Activated T-helper 1 cell treated with anti-CD3 and anti-CD28 coated beads, Interleukin-12 subunit alpha, Interleukin-12 subunit beta, Interleukin-2, Interleukin-4 antibody, amounts not matched to agents 30 ng/mL and 10 ng/mL and 1 ng/mL, durations not matched to agents 14 hours and 24 hours and 36 hours (primary cell): ENCODE results near the gene RIC3. TPM values are rescaled to one million over a fixed set of nuclear protein-coding genes. Genes with fewer than 3 reads are reported as not detected.

Source experiments
- DNase-seq: peaks from one replicate; pipeline ENCODE4 v3.0.0; 2021; ENCODE audit warnings: low spot score
- H3K27ac Mint-ChIP-seq: one replicate; pipeline ENCODE4 v1.8.0; 2021; ENCODE audit warnings: mild to moderate bottlenecking, mixed read lengths
- H3K27me3 Mint-ChIP-seq: one replicate; pipeline ENCODE4 v1.8.0; 2022; ENCODE audit warnings: mild to moderate bottlenecking, moderate library complexity, mixed read lengths; ENCODE audit not compliant: insufficient read depth
- H3K36me3 Mint-ChIP-seq: one replicate; pipeline ENCODE4 v1.8.0; 2021; ENCODE audit warnings: low read depth, mixed read lengths
- H3K4me1 Mint-ChIP-seq: one replicate; pipeline ENCODE4 v1.8.0; 2021; ENCODE audit warnings: low read depth, mixed read lengths
- H3K4me3 Mint-ChIP-seq: one replicate; pipeline ENCODE4 v1.8.0; 2021; ENCODE audit warnings: mild to moderate bottlenecking, moderate library complexity, mixed read lengths
- H3K9me3 Mint-ChIP-seq: one replicate; pipeline ENCODE4 v1.8.0; 2021; ENCODE audit warnings: mixed read lengths
- intact Hi-C: fragments of 100-400 bp; cut with micrococcal nuclease; formaldehyde crosslinking; loops from one replicate; pipeline ENCODE4 v1.15.1; 2024
- total RNA-seq: library from RNA; stranded (reverse); gene quantifications from 2 replicates; pipeline ENCODE4 v1.2.3, GENCODE V29; 2022

The RIC3 gene
- total RNA-seq, 1 donor from 2014 or later, result 4.7 TPM

GRCh38 chr11:8075119-8075726 is 93.6 kb downstream of the RIC3 start:
- no peak overlapping the region for H3K27ac Mint-ChIP-seq
- peaks cover 21% of the 10 kb centered on the region for H3K27me3 Mint-ChIP-seq
- DNase-seq, result no peak
- no peak overlapping the region for H3K4me3 Mint-ChIP-seq
- no peaks in the 10 kb centered on the region for H3K36me3 Mint-ChIP-seq
- intact Hi-C loops, result no loop called here
- no peaks in the 10 kb centered on the region for H3K4me1 Mint-ChIP-seq
- no peaks in the 10 kb centered on the region for H3K9me3 Mint-ChIP-seq

GRCh38 chr11:8071616-8072581 is 96.9 kb downstream of the RIC3 start:
- Mint-ChIP-seq H3K4me1 (no peaks in the 10 kb centered on the region), H3K4me3 (no peak overlapping the region), H3K36me3 (no peaks in the 10 kb centered on the region), H3K27ac (no peak overlapping the region), H3K27me3 (peaks cover 13% of the 10 kb centered on the region), H3K9me3 (no peaks in the 10 kb centered on the region)
- intact Hi-C loops, result no loop called here
- no peak for DNase-seq

- Mint-ChIP-seq H3K4me3 (no peak overlapping the region), H3K9me3 (no peaks in the 10 kb centered on the region), H3K4me1 (no peaks in the 10 kb centered on the region), H3K27me3 (peaks cover 9% of the 10 kb centered on the region), H3K36me3 (no peaks in the 10 kb centered on the region), H3K27ac (no peak overlapping the region)
- intact Hi-C loops, result no loop called here
- DNase-seq, result no peak
Observed at GRCh38 chr11:8070417-8071115, 98.3 kb downstream of the RIC3 start.

- DNase-seq, result no peak
- no peaks in the 10 kb centered on the region for H3K36me3 Mint-ChIP-seq
- H3K27ac Mint-ChIP-seq, result no peak overlapping the region
- no peaks in the 10 kb centered on the region for H3K4me1 Mint-ChIP-seq
- H3K27me3 Mint-ChIP-seq, result peaks cover 8% of the 10 kb centered on the region
- intact Hi-C loops, result no loop called here
- no peaks in the 10 kb centered on the region for H3K9me3 Mint-ChIP-seq
- H3K4me3 Mint-ChIP-seq, result no peak overlapping the region
Observed at GRCh38 chr11:8069771-8070170, 99.1 kb downstream of the RIC3 start.

GRCh38 chr11:8068605-8069221 is 100.1 kb downstream of the RIC3 start:
- no peaks in the 10 kb centered on the region for H3K9me3 Mint-ChIP-seq
- intact Hi-C loops, result no loop called here
- no peak overlapping the region for H3K27ac Mint-ChIP-seq
- H3K4me3 Mint-ChIP-seq, result no peak overlapping the region
- peaks cover 6% of the 10 kb centered on the region for H3K27me3 Mint-ChIP-seq
- H3K36me3 Mint-ChIP-seq, result no peaks in the 10 kb centered on the region
- H3K4me1 Mint-ChIP-seq, result no peaks in the 10 kb centered on the region
- DNase-seq, result no peak

- no peak overlapping the region for H3K4me3 Mint-ChIP-seq
- H3K27me3 Mint-ChIP-seq, result peaks cover 2% of the 10 kb centered on the region
- DNase-seq, result no peak
- no peak overlapping the region for H3K27ac Mint-ChIP-seq
- no peaks in the 10 kb centered on the region for H3K4me1 Mint-ChIP-seq
- no peaks in the 10 kb centered on the region for H3K9me3 Mint-ChIP-seq
- intact Hi-C loops, result no loop called here
- no peaks in the 10 kb centered on the region for H3K36me3 Mint-ChIP-seq
Observed at GRCh38 chr11:8067929-8068575, 100.8 kb downstream of the RIC3 start.

- no peaks in the 10 kb centered on the region for H3K4me1 Mint-ChIP-seq
Observed at GRCh38 chr11:8067567-8067928, 101.3 kb downstream of the RIC3 start.

GRCh38 chr11:8066911-8067455 is 101.8 kb downstream of the RIC3 start:
- Mint-ChIP-seq H3K4me3 (no peak overlapping the region), H3K36me3 (no peaks in the 10 kb centered on the region), H3K27ac (no peak overlapping the region), H3K9me3 (no peaks in the 10 kb centered on the region), H3K4me1 (no peaks in the 10 kb centered on the region), H3K27me3 (peaks cover 2% of the 10 kb centered on the region)
- no peak for DNase-seq
- intact Hi-C loops, result no loop called here

More at GRCh38 chr11:8067567-8067928, 101.3 kb downstream of the RIC3 start:
- no peak for DNase-seq
- Mint-ChIP-seq H3K9me3 (no peaks in the 10 kb centered on the region), H3K36me3 (no peaks in the 10 kb centered on the region), H3K4me3 (no peak overlapping the region), H3K27me3 (peaks cover 2% of the 10 kb centered on the region), H3K27ac (no peak overlapping the region)
- intact Hi-C loops, result no loop called here

GRCh38 chr11:8066036-8066910 is 102.6 kb downstream of the RIC3 start:
- Mint-ChIP-seq H3K9me3 (no peaks in the 10 kb centered on the region), H3K27ac (no peak overlapping the region)
- no peak for DNase-seq

GRCh38 chr11:8065031-8065430 is 103.8 kb downstream of the RIC3 start:
- Mint-ChIP-seq H3K9me3 (no peaks in the 10 kb centered on the region), H3K4me3 (no peak overlapping the region), H3K36me3 (no peaks in the 10 kb centered on the region), H3K4me1 (no peaks in the 10 kb centered on the region), H3K27me3 (no peaks in the 10 kb centered on the region), H3K27ac (no peak overlapping the region)
- no peak for DNase-seq
- intact Hi-C loops, result no loop called here

More at GRCh38 chr11:8066036-8066910, 102.6 kb downstream of the RIC3 start:
- no peak overlapping the region for H3K4me3 Mint-ChIP-seq
- no peaks in the 10 kb centered on the region for H3K36me3 Mint-ChIP-seq
- H3K27me3 Mint-ChIP-seq, result no peaks in the 10 kb centered on the region
- intact Hi-C loops, result no loop called here
- H3K4me1 Mint-ChIP-seq, result no peaks in the 10 kb centered on the region

GRCh38 chr11:8063324-8063723 is 105.5 kb downstream of the RIC3 start:
- no peak overlapping the region for H3K4me3 Mint-ChIP-seq
- no peaks in the 10 kb centered on the region for H3K27me3 Mint-ChIP-seq
- no peaks in the 10 kb centered on the region for H3K9me3 Mint-ChIP-seq
- H3K27ac Mint-ChIP-seq, result no peak overlapping the region
- no peak for DNase-seq
- peaks cover 3% of the 10 kb centered on the region for H3K4me1 Mint-ChIP-seq
- H3K36me3 Mint-ChIP-seq, result no peaks in the 10 kb centered on the region
- intact Hi-C loops, result no loop called here
